CD4-positive, alpha-beta T cell (primary cell): Measurements from ENCODE around the gene AUTS2. TPM values are rescaled to one million over a fixed set of nuclear protein-coding genes. Genes with fewer than 3 reads are reported as not detected.

Source experiments
- ATAC-seq: fragments of 200-7000 bp; cut with Tn5 transposase; one replicate; pipeline ENCODE4 v1.10.0; 2022; ENCODE audit warnings: mild to moderate bottlenecking; ENCODE audit not compliant: poor library complexity
- CTCF ChIA-PET: fragments of 350-600 bp; sonication (Branson Sonifier 250); formaldehyde crosslinking; loops from one replicate; lab custom pipeline; 2021; ENCODE audit warnings: antibody characterized with exemption, inconsistent platforms; lab: Charles Lee
- POLR2A ChIA-PET: fragments of 350-600 bp; sonication (Branson Sonifier 250); formaldehyde crosslinking; loops from one replicate; lab custom pipeline; 2021; ENCODE audit warnings: antibody characterized with exemption, inconsistent platforms; lab: Charles Lee
- DNase-seq, 14 experiments: peaks; one replicate each; pipeline ENCODE4 v3.0.0-alpha.2; 2013 to 2020; ENCODE audit warnings: mixed read lengths in 2 of 14
- H3K27ac ChIP-seq, 2 donors: one replicate each; pipeline versions ENCODE4 v1.5.1 to v1.7.0; 2013; ENCODE audit warnings: low read length in 2 of 2, low read depth in 1 of 2, mild to moderate bottlenecking in 1 of 2
- H3K27me3 ChIP-seq, 2 experiments: 1 replicate in 1 of 2; 2 replicates in 1 of 2; pipeline versions ENCODE4 v1.6.1 to v1.7.0; 2013; ENCODE audit warnings: low read length in 2 of 2, control low read depth in 1 of 2, mild to moderate bottlenecking in 1 of 2, moderate library complexity in 1 of 2; ENCODE audit not compliant: insufficient read depth in 2 of 2, control insufficient read depth in 1 of 2
- H3K36me3 ChIP-seq: one replicate; pipeline ENCODE4 v1.6.1; 2013; ENCODE audit warnings: low read length, control low read depth; ENCODE audit not compliant: insufficient read depth
- H3K4me1 ChIP-seq: one replicate; pipeline ENCODE4 v1.6.1; 2013; ENCODE audit warnings: low read length, control low read depth; ENCODE audit not compliant: insufficient read depth
- H3K4me3 ChIP-seq: one replicate; pipeline ENCODE4 v1.5.1; 2013; ENCODE audit warnings: mild to moderate bottlenecking, low read length, moderate library complexity
- H3K9me3 ChIP-seq, 2 experiments: 1 replicate in 1 of 2; 2 replicates in 1 of 2; pipeline versions ENCODE4 v1.6.1 to v1.7.0; 2013; ENCODE audit warnings: low read length in 2 of 2, mild to moderate bottlenecking in 2 of 2, control low read depth in 1 of 2, moderate library complexity in 1 of 2; ENCODE audit not compliant: control insufficient read depth in 1 of 2, insufficient read depth in 1 of 2
- H3K27ac Mint-ChIP-seq: one replicate; pipeline ENCODE4 v1.8.0; 2020; ENCODE audit warnings: mixed read lengths
- H3K27me3 Mint-ChIP-seq: one replicate; pipeline ENCODE4 v1.8.0; 2021; ENCODE audit warnings: mixed read lengths
- H3K36me3 Mint-ChIP-seq: one replicate; pipeline ENCODE4 v1.8.0; 2021; ENCODE audit warnings: low read depth, mixed read lengths
- H3K4me1 Mint-ChIP-seq: one replicate; pipeline ENCODE4 v1.8.0; 2021; ENCODE audit warnings: low read depth, mixed read lengths
- H3K4me3 Mint-ChIP-seq: one replicate; pipeline ENCODE4 v1.8.0; 2020; ENCODE audit warnings: mild to moderate bottlenecking, mixed read lengths
- H3K9me3 Mint-ChIP-seq: one replicate; pipeline ENCODE4 v1.8.0; 2020; ENCODE audit warnings: mixed read lengths
- CTCF ChIP-seq: fragments of 200-600 bp; IDR thresholded peaks from one replicate; pipeline ENCODE4 v1.8.0; 2022; ENCODE audit warnings: antibody characterized with exemption, mild to moderate bottlenecking
- intact Hi-C, 2 experiments: fragments of 100-400 bp; cut with DNase I in 1 of 2; cut with micrococcal nuclease in 1 of 2; formaldehyde crosslinking; loops; one replicate each; pipeline versions ENCODE4 v1.15.1 to v1.9.0; 2023 to 2025; cut with DNase I, micrococcal nuclease
- total RNA-seq, 174 experiments: library from RNA in 2 of 174; stranded (reverse) in 2 of 174; gene quantifications; one replicate each; pipeline ENCODE4 v1.2.3 and lab custom pipeline; 2021 to 2026

AUTS2 gene
- total RNA-seq, 2 experiments from 2014 or later, result 43.6 to 47.6 TPM

GRCh38 chr7:69625238-69625637 is 27.0 kb downstream of the AUTS2 start:
- Mint-ChIP-seq H3K27ac (no peak overlapping the region), H3K27me3 (peaks cover 20% of the 10 kb centered on the region), H3K4me1 (no peaks in the 10 kb centered on the region), H3K4me3 (no peak overlapping the region), H3K36me3 (no peaks in the 10 kb centered on the region), H3K9me3 (no peaks in the 10 kb centered on the region)
- Histone ChIP-seq H3K27me3 (no peaks in the 10 kb centered on the region), H3K27ac (no peak overlapping the region), H3K9me3 (no peaks in the 10 kb centered on the region), H3K4me1 (no peaks in the 10 kb centered on the region), H3K36me3 (no peaks in the 10 kb centered on the region), H3K4me3 (no peak overlapping the region)
- ATAC-seq (no peak), DNase-seq (no peak)
- ChIA-PET CTCF (no interaction called here), POLR2A (no interaction called here)
- TF ChIP-seq CTCF, result no peak
- intact Hi-C loops, result no loop called here

- Mint-ChIP-seq H3K27me3 (peaks cover 20% of the 10 kb centered on the region), H3K4me3 (no peak overlapping the region), H3K36me3 (no peaks in the 10 kb centered on the region), H3K27ac (no peak overlapping the region), H3K9me3 (no peaks in the 10 kb centered on the region), H3K4me1 (no peaks in the 10 kb centered on the region)
- Histone ChIP-seq H3K27ac (no peak overlapping the region), H3K9me3 (no peaks in the 10 kb centered on the region), H3K4me1 (no peaks in the 10 kb centered on the region), H3K4me3 (no peak overlapping the region), H3K27me3 (no peaks in the 10 kb centered on the region), H3K36me3 (no peaks in the 10 kb centered on the region)
- TF ChIP-seq CTCF, result no peak
- POLR2A ChIA-PET, result no interaction called here
- DNase-seq, result no peak
- intact Hi-C loops, result no loop called here
- no peak for ATAC-seq
- CTCF ChIA-PET, result no interaction called here
These were observed 27.5 kb downstream of the AUTS2 start for GRCh38 chr7:69625798-69626197.

GRCh38 chr7:69630292-69630691 is 32.0 kb downstream of the AUTS2 start:
- Mint-ChIP-seq H3K4me3 (no peak overlapping the region), H3K27ac (no peak overlapping the region), H3K4me1 (no peaks in the 10 kb centered on the region), H3K36me3 (no peaks in the 10 kb centered on the region), H3K27me3 (peaks cover under 1% of the 10 kb centered on the region), H3K9me3 (no peaks in the 10 kb centered on the region)
- ChIA-PET POLR2A (no interaction called here), CTCF (no interaction called here)
- DNase-seq, result no peak
- no peaks in the 10 kb centered on the region for H3K27me3 ChIP-seq
- no peaks in the 10 kb centered on the region for H3K36me3 ChIP-seq
- no peak for TF ChIP-seq CTCF
- intact Hi-C loops, result no loop called here
- no peaks in the 10 kb centered on the region for H3K9me3 ChIP-seq
- no peak for ATAC-seq
- no peak overlapping the region for H3K27ac ChIP-seq
- no peaks in the 10 kb centered on the region for H3K4me1 ChIP-seq
- H3K4me3 ChIP-seq, result no peak overlapping the region
